Stimulated activated naive B cell treated with anti-CD40 and anti-IgM and Interleukin-4, amounts not matched to agents 10 μg/mL and 1 μg/mL and 100 μg/mL, for 72 hours (primary cell): Measurements from ENCODE around the gene ACSL3.
A peak's percentile ranks its signal among the peaks of the same experiment; 100 is the strongest.

Experiments
- ATAC-seq, 2 donors: fragments of 150-1000 bp; cut with Tn5 transposase; replicated peaks; 2 replicates each; pipeline ENCODE4 v1.10.0; 2021; ENCODE audit warnings: moderate library complexity in 1 of 2
- DNase-seq: peaks from one replicate; pipeline ENCODE4 v3.0.0; 2021
- H3K27ac Mint-ChIP-seq: one replicate; pipeline ENCODE4 v1.8.0; 2022; ENCODE audit warnings: mild to moderate bottlenecking, mixed read lengths
- H3K27me3 Mint-ChIP-seq, 2 donors: one replicate each; pipeline ENCODE4 v1.8.0; 2022; ENCODE audit warnings: mixed read lengths in 2 of 2
- H3K36me3 Mint-ChIP-seq, 2 donors: one replicate each; pipeline ENCODE4 v1.8.0; 2022; ENCODE audit warnings: mixed read lengths in 2 of 2, mild to moderate bottlenecking in 1 of 2
- H3K4me1 Mint-ChIP-seq, 2 donors: one replicate each; pipeline ENCODE4 v1.8.0; 2022; ENCODE audit warnings: mixed read lengths in 2 of 2, mild to moderate bottlenecking in 1 of 2
- H3K4me3 Mint-ChIP-seq, 2 donors: one replicate each; pipeline ENCODE4 v1.8.0; 2022; ENCODE audit warnings: mild to moderate bottlenecking in 2 of 2, mixed read lengths in 2 of 2, moderate library complexity in 1 of 2
- H3K9me3 Mint-ChIP-seq, 2 donors: one replicate each; pipeline ENCODE4 v1.8.0; 2022; ENCODE audit warnings: mixed read lengths in 2 of 2, mild to moderate bottlenecking in 1 of 2

ACSL3 gene

GRCh38 chr2:222860740-222861410 is at the start of gene ACSL3:
ACSL3 (plus strand) TSS chr2:222861036; CDS start chr2:222908773, 47,737 bp downstream.
- ATAC-seq: peak; percentile 97 to 98
- H3K27ac Mint-ChIP-seq: peak within 1 kb of the TSS; percentile 92
- H3K4me3 Mint-ChIP-seq: peak within 1 kb of the TSS in 1 of 2 donors; percentile 80
- H3K9me3 Mint-ChIP-seq: no peaks in the 10 kb centered on the region
- H3K4me1 Mint-ChIP-seq: peaks cover 8 to 16% of the 10 kb centered on the region in 2 donors
- H3K36me3 Mint-ChIP-seq: peaks cover 0 to 3% of the 10 kb centered on the region in 2 donors
- DNase-seq: peak; percentile 93
- H3K27me3 Mint-ChIP-seq: no peaks in the 10 kb centered on the region

DNA sequence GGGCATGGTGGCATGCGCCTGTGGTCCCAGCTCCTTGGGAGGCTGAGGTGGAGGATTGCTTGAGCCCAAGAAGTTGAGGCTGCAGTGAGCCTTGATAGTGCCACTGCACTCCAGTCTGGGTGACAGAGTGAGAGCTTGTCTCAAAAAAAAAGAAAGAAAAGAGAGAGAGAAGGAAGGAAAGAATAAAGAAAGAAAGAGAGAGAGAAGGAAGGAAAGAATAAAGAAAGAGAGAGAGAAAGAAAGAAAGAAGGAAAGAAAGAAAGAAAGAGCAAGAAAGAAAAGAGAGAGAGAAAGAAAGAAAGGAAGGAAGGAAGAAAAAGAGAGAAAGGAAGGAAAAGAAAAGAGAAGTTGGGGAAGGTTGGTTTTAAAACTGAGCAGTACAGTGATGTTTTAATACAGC is 49.0 kb upstream of the ACSL3 start:
- peaks cover 18 to 27% of the 10 kb centered on the region in 2 donors for H3K4me1 Mint-ChIP-seq
- H3K36me3 Mint-ChIP-seq: no peaks in the 10 kb centered on the region
- H3K4me3 Mint-ChIP-seq: no peak overlapping the region
- DNase-seq: no peak
- no peaks in the 10 kb centered on the region for H3K9me3 Mint-ChIP-seq
- ATAC-seq: no peak
- H3K27me3 Mint-ChIP-seq: peaks cover 7 to 19% of the 10 kb centered on the region in 2 donors
- no peak overlapping the region for H3K27ac Mint-ChIP-seq

DNA sequence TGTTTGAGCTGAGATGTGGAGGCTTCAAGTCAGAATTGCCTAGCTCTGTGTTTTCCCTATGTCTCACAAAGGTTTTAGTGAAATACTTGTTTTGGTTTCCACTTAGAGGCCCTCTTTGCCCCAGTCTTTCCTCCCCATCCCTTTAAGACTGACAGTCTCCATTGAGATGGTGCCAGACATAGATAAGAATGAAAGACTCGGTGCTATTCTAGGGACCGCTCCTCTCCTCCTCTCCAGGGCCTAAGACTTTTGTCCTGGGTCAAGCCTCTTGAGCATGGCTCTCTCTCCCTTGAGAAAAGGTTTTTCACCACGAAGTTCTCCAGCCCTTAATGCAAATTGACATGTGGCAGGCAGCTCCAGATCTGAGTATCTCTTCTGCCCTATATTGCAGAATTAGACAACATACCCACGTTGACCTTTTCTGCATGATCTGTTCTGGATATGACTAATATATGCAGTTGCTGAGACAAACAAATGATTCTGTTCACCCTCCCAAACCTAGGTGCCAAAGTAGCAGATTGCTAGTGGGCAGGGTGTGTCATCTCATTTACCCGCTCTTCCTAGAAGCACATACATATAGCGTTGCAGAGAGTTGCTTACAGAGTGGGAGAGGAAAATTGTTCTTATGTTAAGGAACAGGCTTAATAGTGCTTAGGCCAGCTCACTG is 47.5 kb upstream of the ACSL3 start:
- H3K36me3 Mint-ChIP-seq: no peaks in the 10 kb centered on the region
- peaks cover 7 to 13% of the 10 kb centered on the region in 2 donors for H3K27me3 Mint-ChIP-seq
- DNase-seq (peak; percentile 54), ATAC-seq (peak; percentile 97 to 98)
- peak overlapping the region; percentile 92 for H3K27ac Mint-ChIP-seq
- H3K9me3 Mint-ChIP-seq: no peaks in the 10 kb centered on the region
- peaks cover 18 to 27% of the 10 kb centered on the region in 2 donors for H3K4me1 Mint-ChIP-seq
- H3K4me3 Mint-ChIP-seq: peak overlapping the region; percentile 49 to 54

- Mint-ChIP-seq H3K4me1 (no peaks in the 10 kb centered on the region), H3K36me3 (no peaks in the 10 kb centered on the region), H3K9me3 (no peaks in the 10 kb centered on the region), H3K27me3 (no peaks in the 10 kb centered on the region), H3K27ac (no peak overlapping the region), H3K4me3 (no peak overlapping the region)
- DNase-seq (no peak), ATAC-seq (no peak)
Observed at GRCh38 chr2:222819722-222820333, 41.0 kb upstream of the ACSL3 start.

DNA sequence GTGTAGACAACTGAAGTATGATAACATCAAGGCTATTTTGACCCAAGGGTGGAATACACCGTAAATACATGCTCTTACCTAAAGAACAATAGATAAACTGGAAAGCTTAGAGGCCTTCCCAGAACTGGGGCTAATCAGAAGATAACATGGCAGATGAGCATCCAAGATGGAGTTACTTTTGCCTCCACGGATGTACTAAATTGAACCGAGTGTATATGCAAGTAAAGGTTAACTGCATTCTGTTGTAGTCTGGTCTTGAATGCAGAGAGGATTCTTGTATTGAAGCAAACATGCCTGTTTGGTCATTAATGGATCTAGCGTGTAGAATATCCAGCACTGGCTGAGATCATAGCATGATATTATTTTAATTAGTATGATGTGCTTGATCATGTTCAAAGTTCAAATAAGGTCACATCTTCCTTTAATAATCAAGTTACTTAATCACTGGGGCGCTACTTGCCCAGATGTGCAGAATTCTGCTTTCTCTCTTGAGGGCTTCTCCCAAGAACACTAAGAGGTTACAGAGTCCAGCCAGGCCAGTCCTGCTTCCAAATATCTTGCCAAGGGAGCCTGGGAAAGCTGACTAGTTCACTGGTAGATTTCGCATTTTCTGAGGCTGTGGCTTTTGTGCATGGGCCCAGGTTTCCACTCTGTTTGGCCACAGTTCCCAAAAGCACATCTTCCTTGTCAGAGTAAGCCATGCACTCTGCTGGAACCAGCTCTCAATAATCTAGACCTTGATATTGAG is 37.5 kb upstream of the ACSL3 start:
- Mint-ChIP-seq H3K9me3 (no peaks in the 10 kb centered on the region), H3K27ac (no peak overlapping the region), H3K4me1 (no peaks in the 10 kb centered on the region), H3K27me3 (peaks cover 0 to 8% of the 10 kb centered on the region in 2 donors), H3K36me3 (no peaks in the 10 kb centered on the region), H3K4me3 (no peak overlapping the region)
- ATAC-seq (no peak), DNase-seq (no peak)

DNA sequence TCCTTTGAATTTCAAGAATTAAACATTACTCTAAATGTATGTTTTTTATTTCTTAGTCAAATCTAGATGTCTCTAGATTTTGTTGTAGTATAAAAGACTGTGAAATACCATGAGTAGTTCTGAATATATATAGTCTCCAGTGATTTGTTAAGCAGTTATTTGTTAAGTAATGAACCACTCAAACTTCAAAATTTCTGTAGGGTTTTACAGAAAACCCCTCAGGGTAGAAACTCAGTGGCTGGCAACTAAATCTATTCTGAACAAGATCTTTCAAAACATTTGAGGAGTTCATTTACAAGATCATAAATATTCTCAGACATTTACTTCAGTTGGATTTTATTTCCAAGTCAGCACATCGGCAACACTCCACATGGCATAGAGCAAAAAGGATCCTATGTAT is 35.8 kb upstream of the ACSL3 start:
- no peak for DNase-seq
- no peak for ATAC-seq
- Mint-ChIP-seq H3K36me3 (no peaks in the 10 kb centered on the region), H3K27ac (no peak overlapping the region), H3K4me1 (no peaks in the 10 kb centered on the region), H3K27me3 (peaks cover 0 to 8% of the 10 kb centered on the region in 2 donors), H3K4me3 (no peak overlapping the region), H3K9me3 (no peaks in the 10 kb centered on the region)

- no peaks in the 10 kb centered on the region for H3K9me3 Mint-ChIP-seq
- DNase-seq (no peak), ATAC-seq (no peak)
- H3K4me3 Mint-ChIP-seq: no peak overlapping the region
- H3K27me3 Mint-ChIP-seq: peaks cover 0 to 8% of the 10 kb centered on the region in 2 donors
- H3K36me3 Mint-ChIP-seq: no peaks in the 10 kb centered on the region
- H3K4me1 Mint-ChIP-seq: no peaks in the 10 kb centered on the region
- no peak overlapping the region for H3K27ac Mint-ChIP-seq
Observed at GRCh38 chr2:222827417-222827816, 33.4 kb upstream of the ACSL3 start.

DNA sequence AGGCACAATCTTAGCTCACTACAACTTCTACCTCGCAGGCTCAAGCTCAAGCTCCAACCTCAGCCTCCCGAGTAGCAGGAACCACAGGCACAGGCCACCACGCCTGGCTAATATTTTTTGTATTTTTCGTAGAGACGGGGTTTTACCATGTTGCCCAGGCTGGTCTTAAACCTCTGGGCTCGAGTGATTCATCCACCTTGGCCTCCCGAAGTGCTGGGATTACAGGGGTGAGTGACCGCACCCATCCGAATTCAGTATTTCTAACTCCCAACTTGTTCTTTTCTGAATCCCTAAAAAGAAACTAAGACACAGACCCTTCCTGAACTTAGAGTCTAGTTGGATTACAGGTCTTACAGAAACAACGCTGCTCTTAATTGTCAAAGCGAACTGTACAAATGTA is 32.3 kb upstream of the ACSL3 start:
- Mint-ChIP-seq H3K27ac (no peak overlapping the region), H3K27me3 (peaks cover 0 to 8% of the 10 kb centered on the region in 2 donors), H3K36me3 (no peaks in the 10 kb centered on the region), H3K4me1 (no peaks in the 10 kb centered on the region), H3K9me3 (no peaks in the 10 kb centered on the region), H3K4me3 (no peak overlapping the region)
- DNase-seq (no peak), ATAC-seq (no peak)

DNA sequence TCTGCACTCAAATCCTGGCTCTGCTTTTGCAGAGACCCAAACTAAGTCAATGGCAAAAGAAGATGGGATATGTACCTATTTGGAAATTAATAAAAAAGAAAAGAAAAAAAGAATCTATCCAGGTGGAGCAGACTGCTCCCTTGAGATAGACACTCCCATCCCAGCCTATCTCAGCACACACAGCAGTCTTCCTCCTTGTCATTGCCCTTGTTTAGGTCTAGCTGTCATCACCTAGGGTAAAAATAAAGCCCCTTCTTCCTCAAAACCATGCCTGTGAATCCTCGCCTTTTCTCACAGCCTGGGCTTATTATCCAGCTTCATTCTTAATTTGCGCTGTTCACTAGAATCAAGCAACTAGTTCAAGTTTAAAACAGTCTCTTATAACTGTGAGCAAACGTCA is 30.7 kb upstream of the ACSL3 start:
- no peak for DNase-seq
- no peak for ATAC-seq
- H3K36me3 Mint-ChIP-seq: no peaks in the 10 kb centered on the region
- H3K4me3 Mint-ChIP-seq: no peak overlapping the region
- no peaks in the 10 kb centered on the region for H3K9me3 Mint-ChIP-seq
- H3K27ac Mint-ChIP-seq: no peak overlapping the region
- no peaks in the 10 kb centered on the region for H3K4me1 Mint-ChIP-seq
- H3K27me3 Mint-ChIP-seq: peaks cover 5 to 8% of the 10 kb centered on the region in 2 donors

- H3K36me3 Mint-ChIP-seq: no peaks in the 10 kb centered on the region
- no peaks in the 10 kb centered on the region for H3K4me1 Mint-ChIP-seq
- no peak overlapping the region for H3K4me3 Mint-ChIP-seq
- no peak for ATAC-seq
- DNase-seq: no peak
- H3K27me3 Mint-ChIP-seq: peaks cover 18 to 19% of the 10 kb centered on the region in 2 donors
- no peaks in the 10 kb centered on the region for H3K9me3 Mint-ChIP-seq
- no peak overlapping the region for H3K27ac Mint-ChIP-seq
Observed at GRCh38 chr2:222833410-222833809, 27.4 kb upstream of the ACSL3 start.

DNA sequence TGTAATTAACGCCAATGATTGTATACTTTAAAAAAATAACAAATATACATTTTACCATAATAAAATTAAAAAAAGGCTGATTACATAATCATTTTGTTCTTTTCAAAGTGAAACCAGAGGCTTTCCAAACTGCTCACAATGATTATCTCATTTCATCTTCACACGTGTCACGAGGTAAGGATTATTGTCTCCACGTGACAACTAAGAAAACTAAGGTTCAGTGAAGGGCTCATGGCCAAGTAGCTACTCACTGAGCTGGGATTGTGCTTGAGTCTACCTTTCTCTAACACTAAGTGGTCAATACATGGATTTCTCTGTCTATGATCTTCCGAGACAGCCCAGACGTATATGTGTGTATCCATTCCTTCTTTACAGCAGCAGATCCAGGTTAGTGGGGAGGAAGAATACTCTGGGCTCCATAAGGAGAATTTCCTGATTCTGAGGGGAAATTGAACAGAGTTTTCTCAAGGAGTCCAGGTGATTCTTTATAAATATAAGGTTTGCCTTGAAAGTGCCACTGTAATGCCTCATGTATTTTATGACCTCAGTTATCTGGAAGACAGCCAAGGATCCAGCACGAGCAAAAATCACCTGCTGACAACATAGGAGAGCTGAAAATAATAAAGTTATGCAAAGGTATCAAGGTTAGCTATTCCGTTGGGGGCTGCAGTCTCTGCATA is 25.6 kb upstream of the ACSL3 start:
- Mint-ChIP-seq H3K9me3 (no peaks in the 10 kb centered on the region), H3K27me3 (peaks cover 18 to 19% of the 10 kb centered on the region in 2 donors)

DNA sequence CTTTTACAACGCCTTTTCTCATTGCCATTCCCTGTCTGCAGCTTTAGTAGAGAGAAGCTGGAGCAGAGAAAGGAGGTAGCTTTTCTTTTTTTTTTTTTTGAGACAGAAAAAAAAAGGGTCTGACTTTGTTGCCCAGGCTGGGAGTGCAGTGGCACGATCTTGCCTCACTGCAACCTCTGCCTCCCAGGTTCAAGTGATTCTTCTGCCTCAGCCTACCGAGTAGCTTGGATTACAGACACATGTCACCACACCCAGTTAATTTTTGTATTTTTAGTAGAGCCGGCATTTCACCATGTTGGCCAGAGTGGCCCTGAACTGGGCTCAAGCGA is 25.0 kb upstream of the ACSL3 start:
- Mint-ChIP-seq H3K27ac (no peak overlapping the region), H3K4me3 (no peak overlapping the region), H3K4me1 (no peaks in the 10 kb centered on the region), H3K36me3 (no peaks in the 10 kb centered on the region), H3K27me3 (peaks cover 18 to 19% of the 10 kb centered on the region in 2 donors), H3K9me3 (no peaks in the 10 kb centered on the region)
- ATAC-seq (no peak), DNase-seq (no peak)

More for the DNA sequence above, 25.6 kb upstream of the ACSL3 start:
- Mint-ChIP-seq H3K36me3 (no peaks in the 10 kb centered on the region), H3K4me1 (no peaks in the 10 kb centered on the region), H3K27ac (no peak overlapping the region), H3K4me3 (no peak overlapping the region)
- DNase-seq (no peak), ATAC-seq (no peak)

DNA sequence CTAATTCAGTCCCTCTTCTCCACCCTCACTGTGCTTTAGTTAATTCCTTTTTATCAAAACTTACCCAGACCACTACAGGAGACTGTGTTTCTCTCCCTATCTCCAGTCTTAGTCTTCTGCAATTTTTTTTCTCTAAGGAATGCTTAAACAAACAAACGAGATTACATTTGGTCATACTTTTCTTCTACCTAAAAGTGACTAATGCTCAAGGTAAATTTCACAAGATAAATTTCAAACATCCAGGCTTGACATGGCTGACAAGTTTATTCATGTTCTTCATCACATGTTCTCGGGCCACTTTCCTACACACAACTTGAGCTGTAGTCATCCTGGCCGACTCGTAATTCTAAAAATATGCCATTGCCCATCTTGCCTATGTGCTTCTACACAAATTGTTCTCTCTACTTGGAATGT is 23.2 kb upstream of the ACSL3 start:
- H3K27me3 Mint-ChIP-seq: peaks cover 18 to 19% of the 10 kb centered on the region in 2 donors
- H3K36me3 Mint-ChIP-seq: no peaks in the 10 kb centered on the region
- no peak overlapping the region for H3K4me3 Mint-ChIP-seq
- H3K4me1 Mint-ChIP-seq: no peaks in the 10 kb centered on the region
- DNase-seq (no peak), ATAC-seq (no peak)
- no peak overlapping the region for H3K27ac Mint-ChIP-seq
- no peaks in the 10 kb centered on the region for H3K9me3 Mint-ChIP-seq
